Measurements from ENCODE around the gene SPIRE1. TPM values are rescaled to one million over a fixed set of nuclear protein-coding genes. Genes with fewer than 3 reads are reported as not detected.
A peak's percentile ranks its signal among the peaks of the same experiment; 100 is the strongest.

The SPIRE1 gene
- total RNA-seq, 1 experiment from 2014 or later, result 19.1 TPM

DNA sequence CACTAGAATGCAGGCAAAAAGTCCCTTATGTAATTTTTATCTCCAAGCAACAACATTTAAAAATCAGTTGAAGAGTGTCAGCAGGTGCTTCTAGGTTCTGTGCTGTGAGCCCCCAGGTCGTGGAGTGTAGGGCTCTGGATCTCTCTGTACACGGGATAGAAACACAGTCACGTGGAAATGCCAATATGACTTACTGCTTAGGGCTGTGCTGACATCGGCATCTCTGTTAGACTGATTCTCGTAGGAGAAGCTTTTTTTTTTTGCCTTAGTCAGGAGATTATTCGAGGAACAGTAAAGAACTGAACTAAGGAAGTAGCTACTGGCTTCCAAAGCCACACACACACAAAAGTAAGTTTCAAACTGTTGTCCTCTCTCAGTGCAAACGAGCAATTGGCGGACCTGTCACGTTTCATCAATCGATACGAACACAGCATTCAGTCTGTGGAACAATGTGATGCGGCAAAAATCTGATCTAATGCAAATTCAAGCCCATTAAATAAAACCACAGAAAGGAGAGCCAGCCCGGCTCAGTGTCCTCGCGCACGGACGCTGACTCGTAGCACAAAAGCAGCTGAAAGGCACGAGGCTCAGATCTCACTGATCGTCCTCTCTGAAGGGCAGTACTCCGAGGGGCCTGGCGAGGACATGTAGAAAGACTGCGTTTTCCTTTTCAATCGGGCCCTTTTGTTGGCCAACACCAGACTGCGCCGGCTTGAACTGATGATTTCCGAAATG, 208.7 kb downstream of the SPIRE1 start:
- DNase-seq (ENCODE audit: low read depth), result no peak

DNA sequence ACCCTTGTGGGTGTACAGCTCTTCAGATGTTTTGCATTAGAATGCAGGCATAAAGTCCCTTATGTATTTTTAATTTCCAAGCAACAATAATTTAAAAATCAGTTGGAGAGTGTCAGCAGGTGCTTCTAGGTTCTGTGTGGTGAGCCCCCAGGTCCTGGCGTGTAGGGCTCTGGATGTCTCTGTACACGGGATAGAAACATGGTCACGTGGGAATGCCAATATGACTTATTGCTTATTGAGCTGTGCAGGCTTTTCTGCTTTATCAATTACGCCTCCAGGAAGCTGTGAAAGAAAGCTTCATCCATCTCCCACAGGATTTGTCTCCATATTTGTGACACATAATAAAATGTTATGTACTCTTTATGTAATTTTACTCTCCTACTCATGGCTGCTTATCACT, 212.4 kb downstream of the SPIRE1 start:
- no peak for DNase-seq (ENCODE audit: low read depth)

DNA sequence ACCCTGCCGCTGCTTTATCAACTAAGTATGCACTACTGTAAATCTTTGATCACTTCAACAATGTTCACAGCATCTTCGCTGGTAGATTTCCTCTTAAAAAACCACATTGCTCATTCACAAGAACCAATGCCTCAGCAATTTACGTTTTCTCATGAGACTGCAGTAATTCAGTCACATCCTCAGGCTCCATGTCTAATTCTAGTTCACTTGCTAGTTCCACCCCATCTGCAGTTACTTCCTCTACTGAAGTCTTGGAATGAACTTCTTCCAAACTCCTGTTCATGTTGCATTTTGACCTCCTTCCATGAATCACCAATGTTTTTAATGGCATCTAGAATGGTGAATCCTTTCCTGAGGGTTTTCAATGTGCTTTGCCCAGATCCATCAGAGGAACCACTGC, 214.4 kb downstream of the SPIRE1 start:
- DNase-seq (ENCODE audit: low read depth), result no peak

DNA sequence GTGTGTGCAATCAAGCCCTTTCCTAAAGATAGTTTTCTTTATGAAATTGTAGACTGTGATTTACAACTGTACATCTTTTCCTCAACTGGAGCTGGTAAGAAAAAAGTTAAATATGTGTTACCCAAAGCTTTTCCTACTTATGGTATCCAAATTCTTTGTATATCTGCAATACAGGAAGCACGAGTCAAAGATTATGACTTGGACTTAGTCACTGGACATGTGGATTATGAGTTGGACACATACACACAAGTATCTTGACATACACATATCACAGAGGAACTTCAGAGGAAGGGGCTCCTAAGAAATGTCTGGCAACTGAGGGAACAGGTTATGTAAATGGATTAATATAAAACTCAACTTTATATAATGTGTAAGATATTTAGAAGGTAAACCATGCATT, 215.0 kb downstream of the SPIRE1 start:
- DNase-seq (ENCODE audit: low read depth), result peak; percentile 12

DNA sequence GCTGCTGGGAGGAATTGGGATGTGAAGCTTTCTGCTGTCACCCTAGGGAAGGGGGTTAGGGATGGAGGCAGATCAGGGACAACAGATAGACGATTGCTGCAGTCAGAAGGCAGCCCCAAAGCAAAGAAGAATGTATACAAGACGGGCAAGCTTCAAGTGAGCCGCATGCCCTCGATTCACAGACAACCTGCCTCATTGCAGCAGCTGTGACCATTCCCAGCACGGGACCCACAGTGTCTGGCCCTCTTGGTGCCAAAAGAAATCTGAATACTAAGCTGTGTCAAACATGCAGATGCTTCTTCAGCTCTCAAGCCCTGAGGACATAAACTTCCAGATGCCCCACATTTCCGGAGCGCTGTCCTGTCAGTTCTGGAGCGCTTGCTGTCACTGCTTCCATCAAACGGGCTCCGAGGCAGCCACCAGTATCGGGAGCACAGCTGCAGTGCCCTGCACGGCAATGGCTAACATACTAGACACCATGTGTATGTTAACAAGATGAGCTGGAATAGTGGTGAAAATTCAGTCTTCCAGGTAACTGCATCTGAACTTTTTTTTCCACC, 216.4 kb downstream of the SPIRE1 start:
- DNase-seq (ENCODE audit: low read depth), result no peak

DNA sequence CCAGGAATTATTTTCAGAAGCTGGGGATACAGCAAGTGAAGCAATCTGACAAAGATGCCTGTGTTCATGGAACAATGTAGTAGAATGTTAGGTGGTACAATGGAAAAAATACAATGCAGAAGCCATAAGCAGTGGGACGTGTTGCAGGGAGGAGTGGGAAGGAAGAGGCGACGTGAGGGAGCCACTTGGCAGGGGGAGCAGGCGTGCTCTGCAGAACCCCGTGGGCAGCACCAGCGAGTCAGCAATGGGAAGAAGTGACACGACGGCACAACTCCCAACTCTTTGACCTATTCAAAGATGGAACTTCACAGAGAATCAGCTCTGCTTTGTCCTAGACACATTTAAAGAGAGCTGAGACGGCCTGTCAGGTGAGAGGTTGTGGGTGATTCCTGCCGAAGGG, 219.7 kb downstream of the SPIRE1 start:
- DNase-seq (ENCODE audit: low read depth), result no peak

DNA sequence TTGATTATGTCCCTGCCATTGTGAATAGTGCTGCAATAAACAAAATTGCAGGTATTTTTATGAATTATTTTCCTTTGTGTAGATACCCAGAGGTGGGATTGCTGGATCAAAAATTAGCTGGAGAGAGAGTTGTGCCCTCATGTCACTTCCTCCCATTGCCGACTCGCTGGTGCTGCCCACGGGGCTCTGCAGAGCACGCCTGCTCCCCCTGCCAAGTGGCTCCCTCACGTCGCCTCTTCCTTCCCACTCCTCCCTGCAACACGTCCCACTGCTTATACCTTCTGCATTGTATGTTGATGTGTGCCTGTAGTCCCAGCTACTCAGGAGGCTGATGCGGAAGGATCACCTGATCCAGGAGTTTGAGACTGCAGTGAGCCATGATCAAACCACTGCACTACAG, 222.0 kb downstream of the SPIRE1 start:
- DNase-seq (ENCODE audit: low read depth), result no peak

DNA sequence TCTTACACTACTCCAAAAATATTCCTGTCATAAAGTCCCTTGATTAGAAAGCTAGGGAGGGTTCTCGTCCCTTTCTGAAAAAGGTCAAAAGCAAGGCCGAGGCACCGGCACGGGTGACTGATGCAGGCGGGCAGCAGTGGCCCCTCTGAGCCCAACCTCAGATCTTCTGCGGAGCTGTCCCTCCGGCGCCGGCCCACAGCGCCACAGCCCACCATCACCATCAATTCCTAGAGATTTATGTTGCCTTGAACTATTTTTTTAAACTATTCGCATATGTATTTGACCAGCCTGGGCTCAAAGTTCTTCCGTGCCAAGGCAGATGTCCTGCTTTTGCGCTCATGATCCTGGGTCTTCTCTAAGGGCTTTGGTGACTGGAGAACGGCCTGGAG, 223.4 kb downstream of the SPIRE1 start:
- DNase-seq (ENCODE audit: low read depth), result no peak

DNA sequence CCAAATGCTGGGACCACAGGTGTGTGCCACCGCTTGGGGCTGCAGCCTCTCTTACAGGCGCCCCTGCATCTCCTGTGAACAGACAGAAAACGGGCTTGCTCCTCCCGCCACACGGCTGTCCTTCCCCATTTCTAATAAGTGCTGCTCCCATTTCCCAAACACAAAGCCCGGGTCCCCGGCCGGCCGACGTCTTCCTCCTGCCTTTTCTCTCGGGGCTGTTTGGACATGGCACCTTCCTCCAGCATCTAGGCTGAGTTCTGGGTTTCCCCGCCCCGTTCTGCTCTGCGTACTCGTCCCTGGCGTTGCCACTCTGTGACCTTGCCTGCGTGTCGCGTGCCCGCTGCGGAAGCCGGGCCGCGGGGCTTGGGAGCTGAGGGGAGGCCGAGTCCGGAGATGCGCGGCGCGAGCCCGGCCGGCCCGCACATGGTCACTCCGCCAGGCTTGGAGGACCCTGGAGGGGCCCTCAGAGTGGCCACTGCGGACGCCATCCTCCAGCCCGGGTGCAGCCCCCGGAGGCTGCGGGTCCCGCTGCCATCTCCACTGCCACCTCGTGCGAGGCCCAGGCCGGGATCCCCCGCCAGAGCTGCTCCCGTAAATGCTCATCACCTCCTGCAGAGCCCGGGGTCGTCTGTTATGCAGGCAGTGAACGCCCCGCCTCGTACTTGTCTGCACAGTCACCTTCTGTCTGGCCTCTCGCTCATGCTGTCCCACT, 223.9 kb downstream of the SPIRE1 start:
- no peak for DNase-seq (ENCODE audit: low read depth)

DNA sequence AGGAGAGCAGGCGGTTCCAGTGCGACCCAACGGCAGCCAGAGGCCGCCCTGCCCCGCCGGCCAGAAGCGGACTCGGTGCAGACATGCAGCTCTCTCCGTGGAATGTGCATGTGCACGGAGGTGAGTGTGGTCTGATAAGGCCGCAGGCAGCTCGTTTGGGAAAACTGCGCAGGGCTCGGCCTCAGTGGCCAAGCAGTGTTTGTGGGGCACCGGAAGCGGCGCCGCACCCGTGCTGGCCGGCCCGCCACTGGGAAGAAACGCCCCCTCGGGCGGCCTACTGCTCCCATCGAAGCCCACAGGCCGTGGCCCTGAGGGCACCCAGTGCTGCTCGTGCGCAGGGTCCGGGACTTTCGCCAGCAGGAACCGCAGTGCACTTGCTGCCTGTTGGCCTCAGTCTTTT, 225.0 kb downstream of the SPIRE1 start:
- DNase-seq (ENCODE audit: low read depth), result no peak

DNA sequence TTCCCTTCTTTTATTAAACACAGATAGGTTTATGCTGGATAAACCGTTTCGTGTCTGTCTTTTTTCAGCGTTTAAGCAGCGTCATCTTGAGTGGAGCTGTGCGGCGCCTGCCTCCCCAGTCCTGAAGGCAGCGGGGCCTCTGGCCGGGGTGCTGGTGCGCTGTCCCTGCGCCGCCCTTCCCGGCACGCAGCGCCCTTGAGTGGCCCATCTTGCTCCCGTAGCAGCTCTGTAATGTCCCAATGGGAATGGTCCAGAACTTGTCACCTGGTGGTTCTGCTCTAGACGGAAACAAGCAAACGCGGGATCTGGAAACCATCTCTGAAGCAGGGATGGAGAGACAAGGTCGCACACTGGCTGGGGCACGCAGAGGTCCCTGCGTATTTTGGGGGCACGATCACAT, 225.7 kb downstream of the SPIRE1 start:
- no peak for DNase-seq (ENCODE audit: low read depth)

DNA sequence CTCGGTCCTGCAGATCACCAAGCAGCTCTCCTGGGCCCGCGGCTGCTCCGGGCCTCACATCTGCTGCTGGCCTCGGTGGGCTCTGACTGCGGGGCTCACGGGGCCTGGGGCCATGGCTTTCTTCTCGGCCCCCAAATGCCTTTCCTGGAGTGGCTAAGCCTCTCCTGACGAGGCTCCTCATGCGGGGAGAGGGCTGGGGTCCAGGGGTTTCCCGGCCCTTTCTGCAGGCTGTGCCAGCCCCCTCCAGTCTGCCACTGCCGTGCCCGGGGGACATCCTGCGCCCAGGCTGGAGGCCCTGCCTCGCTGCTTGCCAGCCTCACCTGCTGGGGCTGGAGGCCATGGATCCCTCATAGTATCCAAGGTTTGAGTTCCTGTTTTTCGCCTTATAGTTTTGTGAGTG, 226.3 kb downstream of the SPIRE1 start:
- no peak for DNase-seq (ENCODE audit: low read depth)

DNA sequence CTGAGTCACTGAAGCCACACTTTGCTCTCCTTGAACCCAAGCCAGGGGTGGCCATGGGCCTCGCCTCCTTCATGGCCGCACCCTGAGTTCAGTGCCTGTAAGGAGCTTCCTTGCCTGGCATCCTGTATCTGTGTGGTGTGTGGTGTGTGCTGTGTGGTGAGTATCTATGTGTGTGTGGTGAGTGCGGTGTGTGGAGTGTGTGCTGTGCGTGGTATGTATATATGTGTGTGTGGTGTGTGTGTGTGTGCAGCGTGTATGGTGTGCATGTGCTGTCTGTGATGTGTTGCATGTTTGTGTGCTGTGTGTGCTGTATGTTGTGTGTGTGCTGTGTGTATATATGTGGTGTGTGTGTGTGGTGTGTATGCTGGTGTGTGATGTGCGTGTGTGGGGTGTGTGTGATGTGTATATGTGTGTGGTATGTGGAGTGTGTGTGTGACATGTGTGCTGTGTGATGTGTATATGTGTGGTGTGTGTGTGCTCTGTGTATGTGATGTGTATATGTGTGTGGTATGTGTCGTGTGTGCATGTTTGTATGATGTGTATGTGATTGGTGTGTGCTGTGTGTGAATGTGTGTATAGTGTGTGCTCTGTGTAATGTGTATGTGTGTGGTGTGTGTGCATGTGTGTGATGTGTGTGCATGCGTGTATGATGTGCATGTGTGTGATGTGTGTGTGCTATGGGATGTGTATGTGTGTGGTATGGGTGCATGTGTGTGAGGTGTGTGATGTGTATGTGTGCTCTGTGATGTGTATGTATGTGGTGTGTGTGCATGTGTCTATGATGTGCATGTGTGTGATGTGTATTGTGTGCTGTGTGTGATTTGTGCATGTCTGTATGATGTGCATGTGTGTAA, 227.5 kb downstream of the SPIRE1 start:
- no peak for DNase-seq (ENCODE audit: low read depth)

DNA sequence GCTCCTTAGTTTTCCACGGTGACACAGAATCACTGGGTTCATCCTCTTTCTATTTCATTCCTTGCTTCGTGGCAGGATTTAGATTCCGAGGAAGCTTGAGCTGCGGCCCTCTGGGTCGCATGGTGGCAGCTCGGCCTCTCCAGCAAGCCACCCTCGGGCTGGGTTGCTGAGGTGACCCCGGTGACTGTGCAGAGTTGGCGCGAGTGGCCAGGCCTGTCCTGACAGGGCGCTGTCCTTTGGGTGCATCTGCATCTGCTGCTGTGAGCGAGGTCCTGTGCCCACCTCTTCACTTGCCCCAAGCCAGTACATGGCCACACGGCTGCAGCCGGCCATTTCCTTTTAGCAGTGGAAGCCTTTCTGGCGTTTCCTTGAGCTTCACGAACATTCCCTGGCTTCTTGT, 228.4 kb downstream of the SPIRE1 start:
- no peak for DNase-seq (ENCODE audit: low read depth)

DNA sequence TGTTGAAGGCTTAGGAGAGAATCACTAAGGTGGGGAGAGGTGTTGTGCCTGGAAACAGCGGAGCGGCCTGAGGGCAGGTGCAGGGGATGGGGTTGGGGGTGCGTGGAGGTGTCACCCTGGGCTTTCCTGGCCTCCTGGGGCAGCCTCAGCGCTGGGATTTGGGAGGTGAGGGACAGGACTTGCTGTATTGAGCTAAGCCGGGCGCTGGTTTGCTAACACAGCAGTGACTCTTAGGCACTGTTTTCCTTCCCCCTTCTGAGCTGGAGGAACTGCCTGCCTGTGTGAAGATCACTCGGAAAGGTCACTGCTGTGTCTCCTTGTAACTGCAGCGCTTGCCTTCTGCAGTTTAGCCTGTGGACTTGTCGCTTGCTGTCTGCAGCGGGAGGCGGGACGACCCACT, 229.0 kb downstream of the SPIRE1 start:
- DNase-seq (ENCODE audit: low read depth), result no peak

DNA sequence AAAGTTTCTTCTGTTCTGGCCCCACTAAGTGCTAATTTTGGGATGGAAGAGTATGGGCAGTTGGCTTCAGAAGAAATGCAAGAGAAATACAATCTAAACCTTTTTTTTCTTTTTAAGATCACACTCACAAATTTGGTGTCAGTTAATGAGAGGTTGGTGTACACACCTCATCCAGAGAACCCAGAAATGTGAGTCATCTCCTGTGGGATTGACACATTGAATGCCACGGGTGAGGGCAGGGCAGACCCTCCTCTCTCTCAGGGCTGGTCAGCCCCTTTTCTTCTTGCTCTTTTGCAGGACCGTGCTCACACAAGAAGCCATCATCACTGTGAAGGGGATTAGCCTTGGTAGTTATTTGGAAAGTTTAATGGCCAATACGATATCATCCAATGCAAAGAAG, 231.0 kb downstream of the SPIRE1 start:
- DNase-seq (ENCODE audit: low read depth), result no peak

DNA sequence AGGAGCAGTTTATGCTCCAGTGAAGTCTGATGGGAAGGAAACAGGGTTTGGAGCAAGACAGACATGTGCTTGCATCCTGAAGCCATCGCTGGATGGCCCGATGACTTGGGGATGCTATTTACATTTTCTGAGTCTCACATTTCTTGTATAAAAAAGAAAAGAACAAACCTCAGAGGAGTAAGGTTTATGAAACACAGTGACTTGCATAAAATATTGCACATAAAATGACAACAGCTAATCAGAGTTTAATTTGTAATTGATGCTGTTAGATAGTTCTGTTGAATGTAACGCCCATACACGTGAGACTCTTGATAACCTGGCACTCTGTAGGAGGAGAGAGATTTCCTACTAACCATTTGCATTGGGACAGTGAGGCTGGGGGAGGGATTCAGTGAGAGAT, 233.7 kb downstream of the SPIRE1 start:
- no peak for DNase-seq (ENCODE audit: low read depth)

DNA sequence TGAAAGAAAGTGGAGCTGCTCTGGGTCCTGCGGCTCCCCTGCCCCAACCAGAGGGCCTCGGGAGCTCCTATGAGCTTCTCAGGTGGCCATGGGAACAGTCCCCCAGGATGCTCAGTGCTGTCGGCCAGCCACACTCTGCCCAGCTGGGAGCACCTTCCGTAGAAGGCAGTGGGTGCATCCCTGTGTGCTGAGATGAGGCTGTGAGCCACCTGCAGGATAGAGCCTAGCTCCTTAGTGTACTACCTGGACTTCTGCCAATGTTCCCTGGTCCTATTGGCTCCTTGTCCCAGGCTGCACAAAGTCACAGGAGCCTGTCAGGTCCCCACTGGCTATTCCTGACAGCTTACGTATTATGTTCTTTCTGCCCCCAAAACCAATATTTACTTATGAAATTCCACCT, 234.1 kb downstream of the SPIRE1 start:
- no peak for DNase-seq (ENCODE audit: low read depth)

DNA sequence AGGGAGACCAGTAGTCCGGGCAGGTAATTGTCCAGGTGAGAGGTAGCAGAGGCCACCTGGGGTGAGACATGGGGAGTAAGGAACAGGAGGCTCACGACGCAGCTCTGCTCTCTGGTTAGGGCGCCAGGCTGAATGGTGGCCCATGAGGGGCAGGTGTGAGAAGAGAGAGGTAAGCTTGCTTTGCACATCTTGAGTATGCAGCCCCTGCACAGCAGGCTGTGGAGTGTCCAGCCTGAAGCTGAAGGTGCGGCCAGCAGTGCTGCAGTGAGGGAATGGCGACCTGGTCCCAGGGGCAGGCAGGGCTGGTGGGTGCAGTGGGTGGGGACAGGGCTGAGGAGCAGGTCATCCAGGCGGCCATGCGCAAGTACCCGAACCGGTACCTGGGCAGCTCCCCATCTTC, 234.5 kb downstream of the SPIRE1 start:
- no peak for DNase-seq (ENCODE audit: low read depth)

DNA sequence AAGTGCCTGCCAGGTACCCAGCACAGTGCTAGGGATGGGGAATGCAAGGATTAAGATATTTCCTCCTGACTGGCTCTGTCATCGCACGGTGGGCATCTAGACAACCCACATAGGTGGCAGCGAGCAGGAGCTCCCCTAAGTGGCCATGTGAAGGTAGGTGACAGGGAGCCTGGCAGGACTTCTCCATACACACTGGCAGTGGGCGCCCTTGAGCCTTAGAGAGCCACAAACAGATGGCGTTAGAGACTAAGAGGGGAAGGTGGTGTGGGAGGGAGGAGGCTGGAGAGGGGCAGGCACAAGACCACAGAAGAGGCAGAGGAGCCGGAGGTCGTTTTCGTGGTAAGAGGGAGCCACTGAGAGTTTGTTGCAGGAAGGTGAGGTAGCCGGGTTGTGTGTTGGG, 235.0 kb downstream of the SPIRE1 start:
- no peak for DNase-seq (ENCODE audit: low read depth)

DNA sequence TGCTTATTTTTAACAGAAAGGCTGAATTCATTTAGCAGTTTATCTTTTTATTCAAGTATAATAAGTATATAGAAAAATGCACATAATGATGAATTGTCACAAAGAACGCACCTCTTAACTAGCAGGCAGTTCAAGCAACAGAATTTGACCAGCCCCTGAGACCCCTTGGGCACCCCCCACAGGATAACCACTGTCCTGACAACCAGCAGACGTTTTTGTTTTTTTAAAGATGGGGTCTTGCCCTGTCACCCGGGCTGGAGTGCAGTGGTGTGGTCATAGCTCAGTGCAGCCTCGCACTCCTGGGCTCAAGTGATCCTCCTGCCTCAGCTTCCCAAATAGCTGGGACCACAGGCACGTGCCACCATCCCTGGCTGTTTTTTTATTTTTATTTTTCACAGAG, 236.2 kb downstream of the SPIRE1 start:
- no peak for DNase-seq (ENCODE audit: low read depth)

DNA sequence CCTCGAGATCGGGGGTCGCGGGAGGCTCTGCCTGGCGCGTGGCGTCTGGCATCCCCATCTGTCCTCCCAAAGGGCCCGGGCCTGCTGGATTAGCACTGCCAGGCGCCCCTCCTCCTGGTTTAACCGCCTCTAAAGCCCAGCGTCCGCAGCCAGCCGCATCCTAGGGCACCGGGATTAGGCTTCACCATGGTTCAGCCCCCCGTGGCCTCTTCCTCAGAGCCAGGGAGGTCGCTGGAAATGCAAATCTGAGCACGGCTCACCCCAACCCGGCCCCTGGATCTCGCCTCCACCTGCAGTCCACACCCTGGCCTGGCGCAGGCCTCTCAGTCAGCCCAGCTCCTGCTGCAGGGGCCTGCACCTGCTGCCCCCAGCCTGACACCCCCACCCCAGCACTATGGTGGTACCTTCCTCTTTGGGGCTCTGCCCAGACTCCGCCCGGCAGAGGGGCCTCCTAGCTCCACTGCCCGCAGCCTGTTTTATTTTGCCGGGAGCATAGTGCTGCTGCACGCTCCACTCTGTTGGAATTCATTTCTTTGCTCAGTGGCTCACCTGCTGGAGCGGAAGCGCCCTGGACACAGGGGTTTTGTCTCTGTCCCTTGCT, 237.0 kb downstream of the SPIRE1 start:
- DNase-seq (ENCODE audit: low read depth), result no peak

Data from M059J (cell line).